Gastrocnemius medialis (tissue), 4 donors: ENCODE measurements around the gene HEATR5B. TPM values are rescaled to one million over a fixed set of nuclear protein-coding genes. Genes with fewer than 3 reads are reported as not detected.

ENCODE experiments used
- ATAC-seq, 2 donors: fragments of 150-250 bp; one replicate each; pipeline ENCODE4 v1.9.1; 2016
- DNase-seq, 2 donors: peaks; one replicate each; pipeline ENCODE4 v3.0.0-alpha.2; 2019
- H3K27ac ChIP-seq, 4 donors: fragments of 200-600 bp; sonication (generic); 1 replicate in 1 of 4; 2 replicates in 3 of 4; pipeline ENCODE4 v1.5.1; 2016 to 2018; ENCODE audit warnings: mild to moderate bottlenecking in 2 of 4, moderate library complexity in 1 of 4
- H3K27me3 ChIP-seq, 3 donors: fragments of 200-600 bp; sonication (generic) in 2 of 3; 1 replicate in 1 of 3; 2 replicates in 2 of 3; pipeline versions ENCODE4 v1.5.1 to v1.6.0; 2016 to 2019; ENCODE audit warnings: mild to moderate bottlenecking in 1 of 3, moderate library complexity in 1 of 3
- H3K36me3 ChIP-seq, 2 donors: fragments of 200-600 bp; sonication (generic) in 1 of 2; one replicate each; pipeline ENCODE4 v1.5.1; 2017 to 2018
- H3K4me1 ChIP-seq, 2 donors: fragments of 200-600 bp; sonication (generic) in 1 of 2; one replicate each; pipeline ENCODE4 v1.5.1; 2016 to 2017; ENCODE audit warnings: mild to moderate bottlenecking in 2 of 2
- H3K4me3 ChIP-seq, 4 donors: fragments of 200-600 bp; sonication (generic) in 3 of 4; 1 replicate in 1 of 4; 2 replicates in 3 of 4; pipeline ENCODE4 v1.5.1; 2016 to 2019; ENCODE audit warnings: mild to moderate bottlenecking in 2 of 4
- H3K9me3 ChIP-seq, 3 donors: fragments of 200-600 bp; sonication (generic) in 2 of 3; 1 replicate in 1 of 3; 2 replicates in 2 of 3; pipeline ENCODE4 v1.5.1; 2016 to 2019
- CTCF ChIP-seq, 5 experiments: fragments of 450-650 bp in 3 of 5; fragments of 200-600 bp in 2 of 5; sonication (generic) in 2 of 5; IDR thresholded peaks in 4 of 5; conservative IDR thresholded peaks in 1 of 5; 1 replicate in 4 of 5; 2 replicates in 1 of 5; pipeline ENCODE4 v1.5.1; 2016 to 2019; ENCODE audit warnings: antibody characterized with exemption in 5 of 5, mild to moderate bottlenecking in 3 of 5, moderate library complexity in 3 of 5
- POLR2A ChIP-seq, 2 donors: fragments of 450-650 bp; IDR thresholded peaks; one replicate each; pipeline ENCODE4 v1.6.1; 2017; ENCODE audit warnings: antibody characterized with exemption in 2 of 2, mild to moderate bottlenecking in 2 of 2, moderate library complexity in 2 of 2
- in situ Hi-C, 4 donors: fragments of 200-750 bp; cut with MboI; loops; one replicate each; pipeline versions ENCODE4 v1.15.0 to v1.8.0; 2017; ENCODE audit warnings: low sequenced_read_pairs in 4 of 4
- intact Hi-C: fragments of 100-400 bp; cut with DNase I; formaldehyde crosslinking; loops from one replicate; pipeline ENCODE4 v1.15.1; 2023; ENCODE audit warnings: low total_unique reads
- total RNA-seq, 4 donors: library from RNA; depleted of rRNA; stranded (reverse); fragments of >200 nt; gene quantifications; one replicate each; pipeline versions ENCODE4 v1.1.0 to v1.2.3, GENCODE V29; 2016

Gene HEATR5B
- total RNA-seq, 4 donors from 2014 or later = 6.8 to 10.0 (median 9.8) TPM

DNA sequence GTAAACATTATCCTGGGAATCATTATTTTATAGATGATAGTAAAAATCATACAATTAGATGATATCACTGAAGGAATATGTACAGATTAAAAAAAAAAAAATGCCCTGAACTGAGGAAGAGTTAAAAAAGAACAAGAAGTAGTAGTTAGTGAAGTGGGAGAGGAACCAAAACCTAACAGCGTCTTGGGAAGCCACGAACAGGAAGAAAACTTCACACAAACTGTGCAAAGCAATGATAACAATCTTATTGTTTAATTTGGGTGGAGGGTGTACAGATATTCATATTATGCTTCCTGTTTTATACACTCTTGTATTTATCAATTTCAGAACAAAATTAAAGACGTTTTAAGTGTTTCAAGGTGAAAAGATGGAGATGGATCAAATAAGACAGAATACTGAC is 3.5 kb downstream of the HEATR5B start:
- H3K36me3 ChIP-seq = peaks cover 0 to 36% of the 10 kb centered on the region in 2 donors
- in situ Hi-C loops = no loop called here
- peak overlapping the region in 1 of 4 donors; percentile 14 for H3K27ac ChIP-seq
- TF ChIP-seq CTCF (IDR thresholded peaks at IDR 0.05 in 4 of 5, conservative IDR thresholded peaks at IDR 0.05 in 1 of 5) = no peak
- TF ChIP-seq POLR2A (IDR thresholded peaks at IDR 0.05) = no peak
- DNase-seq = no peak
- H3K4me1 ChIP-seq = peaks cover 28 to 33% of the 10 kb centered on the region in 2 donors
- ATAC-seq = no peak
- no peaks in the 10 kb centered on the region for H3K27me3 ChIP-seq
- intact Hi-C loops = loop anchor here (5.0 kb wide), 1 partner anchor 152 kb away; the partner anchor contains the start of genes CEBPZ and NDUFAF7
- no peak overlapping the region for H3K4me3 ChIP-seq
- no peaks in the 10 kb centered on the region for H3K9me3 ChIP-seq

- H3K27ac ChIP-seq = peak overlapping the region in 1 of 4 donors; percentile 14
- DNase-seq (no peak), ATAC-seq (no peak)
- no peak overlapping the region for H3K4me3 ChIP-seq
- intact Hi-C loops (loop anchor here (5.0 kb wide), 1 partner anchor 152 kb away; the partner anchor contains the start of genes CEBPZ and NDUFAF7), in situ Hi-C loops (no loop called here)
- no peak for TF ChIP-seq CTCF (IDR thresholded peaks at IDR 0.05 in 4 of 5, conservative IDR thresholded peaks at IDR 0.05 in 1 of 5)
- no peak for TF ChIP-seq POLR2A (IDR thresholded peaks at IDR 0.05)
- H3K27me3 ChIP-seq = no peaks in the 10 kb centered on the region
- H3K9me3 ChIP-seq = no peaks in the 10 kb centered on the region
- peaks cover 24 to 30% of the 10 kb centered on the region in 2 donors for H3K4me1 ChIP-seq
- peaks cover 0 to 41% of the 10 kb centered on the region in 2 donors for H3K36me3 ChIP-seq
These were observed 3.9 kb downstream of the HEATR5B start for GRCh38 chr2:37080266-37080665.

GRCh38 chr2:37070931-37071330 is 13.2 kb downstream of the HEATR5B start:
- Histone ChIP-seq H3K36me3 (peaks cover 0 to 64% of the 10 kb centered on the region in 2 donors), H3K4me1 (peaks cover 0 to 7% of the 10 kb centered on the region in 2 donors), H3K4me3 (no peak overlapping the region), H3K27ac (no peak overlapping the region), H3K9me3 (no peaks in the 10 kb centered on the region), H3K27me3 (no peaks in the 10 kb centered on the region)
- no peak for TF ChIP-seq POLR2A (IDR thresholded peaks at IDR 0.05)
- TF ChIP-seq CTCF (IDR thresholded peaks at IDR 0.05 in 4 of 5, conservative IDR thresholded peaks at IDR 0.05 in 1 of 5) = no peak
- in situ Hi-C loops = no loop called here
- intact Hi-C loops = no loop called here
- no peak for DNase-seq
- ATAC-seq = no peak

GRCh38 chr2:37068686-37069085 is 15.5 kb downstream of the HEATR5B start:
- intact Hi-C loops (no loop called here), in situ Hi-C loops (no loop called here)
- H3K4me1 ChIP-seq = peaks cover 0 to 7% of the 10 kb centered on the region in 2 donors
- H3K27ac ChIP-seq = no peak overlapping the region
- no peaks in the 10 kb centered on the region for H3K27me3 ChIP-seq
- TF ChIP-seq CTCF (IDR thresholded peaks at IDR 0.05 in 4 of 5, conservative IDR thresholded peaks at IDR 0.05 in 1 of 5) (no peak), POLR2A (IDR thresholded peaks at IDR 0.05) (no peak)
- H3K36me3 ChIP-seq = peaks cover 0 to 67% of the 10 kb centered on the region in 2 donors
- ATAC-seq (no peak), DNase-seq (no peak)
- no peak overlapping the region for H3K4me3 ChIP-seq
- H3K9me3 ChIP-seq = no peaks in the 10 kb centered on the region

DNA sequence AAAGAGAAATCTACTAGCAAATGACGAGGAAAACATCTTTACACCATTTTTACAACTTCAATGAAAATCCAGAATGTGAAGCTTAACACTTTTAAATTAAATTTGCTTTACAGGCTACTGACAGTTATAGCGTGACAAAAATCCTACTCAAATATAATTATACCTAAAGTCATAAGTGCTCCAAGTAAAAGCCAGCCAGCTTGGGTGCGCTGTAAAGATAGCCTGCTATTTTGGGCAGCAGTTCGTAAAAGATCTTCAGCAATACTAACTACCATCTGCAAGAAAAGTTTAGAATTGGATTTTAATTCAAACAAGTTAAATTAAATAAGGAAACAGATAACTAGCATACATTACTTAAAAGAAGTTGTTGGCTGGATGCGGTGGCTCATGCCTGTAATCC is 22.4 kb downstream of the HEATR5B start:
- peaks cover 0 to 80% of the 10 kb centered on the region in 2 donors for H3K36me3 ChIP-seq

More for the DNA sequence above, 22.4 kb downstream of the HEATR5B start:
- Histone ChIP-seq H3K27me3 (no peaks in the 10 kb centered on the region), H3K27ac (no peak overlapping the region), H3K4me1 (no peaks in the 10 kb centered on the region), H3K9me3 (no peaks in the 10 kb centered on the region), H3K4me3 (no peak overlapping the region)
- intact Hi-C loops (no loop called here), in situ Hi-C loops (no loop called here)
- no peak for DNase-seq
- no peak for ATAC-seq
- TF ChIP-seq POLR2A (IDR thresholded peaks at IDR 0.05) (no peak), CTCF (IDR thresholded peaks at IDR 0.05 in 4 of 5, conservative IDR thresholded peaks at IDR 0.05 in 1 of 5) (no peak)
